ENCODE measurements around the gene CSNK2A2.
A peak's percentile ranks its signal among the peaks of the same experiment; 100 is the strongest.

CSNK2A2 gene

GRCh38 chr16:58198022-58198683 is at the start of gene CSNK2A2:
CSNK2A2 (minus strand) TSS chr16:58198106; CDS start chr16:58197736, 370 bp downstream.
- H3K4me3 ChIP-seq (ENCODE audit: control insufficient read depth, low read depth, low read length) = peak within 1 kb of the TSS; percentile 74
- TF ChIP-seq CTCF (IDR thresholded peaks at IDR 0.05; ENCODE audit: control insufficient read depth, insufficient read depth, low read depth, low read length, missing control alignments) = peak; percentile 14
- DNase-seq (ENCODE audit: low read depth) = peak; percentile 3

- no peak for TF ChIP-seq CTCF (IDR thresholded peaks at IDR 0.05; ENCODE audit: control insufficient read depth, insufficient read depth, low read depth, low read length, missing control alignments)
- H3K4me3 ChIP-seq (ENCODE audit: control insufficient read depth, low read depth, low read length) = no peak overlapping the region
- DNase-seq (ENCODE audit: low read depth) = no peak
Observed at GRCh38 chr16:58243528-58244004, 45.7 kb upstream of the CSNK2A2 start.

- no peak for DNase-seq (ENCODE audit: low read depth)
- H3K4me3 ChIP-seq (ENCODE audit: control insufficient read depth, low read depth, low read length) = no peak overlapping the region
- no peak for TF ChIP-seq CTCF (IDR thresholded peaks at IDR 0.05; ENCODE audit: control insufficient read depth, insufficient read depth, low read depth, low read length, missing control alignments)
Observed at GRCh38 chr16:58236831-58237230, 38.9 kb upstream of the CSNK2A2 start.

- no peak for DNase-seq (ENCODE audit: low read depth)
- TF ChIP-seq CTCF (IDR thresholded peaks at IDR 0.05; ENCODE audit: control insufficient read depth, insufficient read depth, low read depth, low read length, missing control alignments) = no peak
- H3K4me3 ChIP-seq (ENCODE audit: control insufficient read depth, low read depth, low read length) = peak overlapping the region; percentile 10
Observed at GRCh38 chr16:58236231-58236690, 38.4 kb upstream of the CSNK2A2 start.

GRCh38 chr16:58235663-58236062 is 37.8 kb upstream of the CSNK2A2 start:
- no peak for DNase-seq (ENCODE audit: low read depth)
- H3K4me3 ChIP-seq (ENCODE audit: control insufficient read depth, low read depth, low read length) = no peak overlapping the region
- TF ChIP-seq CTCF (IDR thresholded peaks at IDR 0.05; ENCODE audit: control insufficient read depth, insufficient read depth, low read depth, low read length, missing control alignments) = no peak

- DNase-seq (ENCODE audit: low read depth) = no peak
- no peak for TF ChIP-seq CTCF (IDR thresholded peaks at IDR 0.05; ENCODE audit: control insufficient read depth, insufficient read depth, low read depth, low read length, missing control alignments)
- no peak overlapping the region for H3K4me3 ChIP-seq (ENCODE audit: control insufficient read depth, low read depth, low read length)
Observed at GRCh38 chr16:58234831-58235595, 37.1 kb upstream of the CSNK2A2 start.
